ENCODE results near the gene CCDC73.

The CCDC73 gene

DNA sequence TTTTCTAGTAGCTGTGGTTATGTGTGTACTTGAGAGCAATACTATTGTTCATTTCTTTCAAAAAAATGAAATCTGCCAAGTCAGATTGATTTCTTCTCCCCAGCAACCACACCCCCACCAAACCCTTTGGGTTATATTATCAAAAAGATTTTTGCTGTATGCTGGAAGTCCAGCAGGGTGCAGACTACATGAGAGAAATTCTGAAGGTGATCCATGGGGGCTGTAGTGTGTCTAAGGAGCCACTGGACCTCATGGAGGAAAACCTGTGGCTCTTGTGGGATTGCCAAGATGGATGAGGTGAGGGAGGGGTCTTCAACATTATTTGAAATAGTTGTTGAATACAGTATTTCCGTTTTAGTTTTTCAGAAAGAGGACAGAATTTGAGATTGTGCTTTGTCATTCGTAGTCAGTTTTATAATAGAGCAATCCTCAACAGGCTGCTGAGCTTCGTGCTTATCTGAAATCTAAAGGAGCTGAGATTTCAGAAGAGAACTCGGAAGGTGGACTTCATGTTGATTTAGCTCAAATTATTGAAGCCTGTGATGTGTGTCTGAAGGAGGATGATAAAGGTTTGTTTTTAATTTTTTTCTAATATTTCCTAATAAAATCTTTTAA is 207.8 kb downstream of the CCDC73 start:
- DNase-seq (ENCODE audit: low read depth in 2 of 2): no peak

- no peak for DNase-seq (ENCODE audit: low read depth in 2 of 2)
Measured at GRCh38 chr11:32584921-32585320, 209.5 kb downstream of the CCDC73 start.

GRCh38 chr11:32583459-32584271 is 210.8 kb downstream of the CCDC73 start, which contains the start of gene EIF3M:
EIF3M (plus strand) TSS chr11:32583831; CDS start chr11:32583888, 57 bp downstream.
- DNase-seq (ENCODE audit: low read depth in 2 of 2): peak; percentile 93 to 94

DNA sequence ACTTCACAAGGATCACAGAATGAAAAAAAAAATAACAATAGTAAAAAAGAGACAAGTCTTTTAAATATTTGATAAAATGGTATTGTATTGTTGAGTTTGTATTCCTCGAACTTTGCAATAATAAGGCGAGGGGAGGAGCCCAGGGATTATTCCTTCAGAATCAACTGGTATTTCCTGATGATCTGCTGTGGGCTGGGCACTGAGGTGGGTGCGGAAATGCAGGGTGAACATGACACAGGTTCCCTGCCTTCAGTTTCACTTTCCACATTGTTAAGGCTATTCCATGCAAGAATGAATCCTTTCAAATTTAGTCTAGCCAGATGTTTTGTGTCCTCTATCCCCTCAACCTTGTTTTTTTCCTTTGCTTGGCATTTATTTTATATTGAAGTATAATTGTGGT is 212.9 kb downstream of the CCDC73 start:
- no peak for DNase-seq (ENCODE audit: low read depth in 2 of 2)

- no peak for DNase-seq (ENCODE audit: low read depth in 2 of 2)
Measured at GRCh38 chr11:32580967-32581366, 213.5 kb downstream of the CCDC73 start.

DNA sequence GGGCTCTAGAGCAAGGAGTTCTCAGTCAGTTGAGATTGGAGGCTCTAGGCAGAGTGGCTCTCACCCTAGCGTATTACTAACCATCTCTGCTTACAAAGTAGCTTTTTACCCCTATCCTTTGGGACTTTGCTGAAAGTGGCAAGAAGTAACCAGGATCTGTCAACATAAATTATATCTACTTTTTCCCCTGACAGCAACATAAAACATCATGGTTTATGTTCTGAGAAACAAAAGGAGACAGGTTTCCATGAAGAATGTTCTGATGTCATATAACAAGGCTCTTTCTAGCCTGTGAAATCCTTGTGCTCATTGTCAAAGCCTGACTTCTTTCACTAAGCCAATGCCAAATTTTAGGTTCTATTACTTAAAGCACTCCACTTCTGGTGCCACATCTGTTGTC is 218.0 kb downstream of the CCDC73 start:
- DNase-seq (ENCODE audit: low read depth in 2 of 2): no peak

DNA sequence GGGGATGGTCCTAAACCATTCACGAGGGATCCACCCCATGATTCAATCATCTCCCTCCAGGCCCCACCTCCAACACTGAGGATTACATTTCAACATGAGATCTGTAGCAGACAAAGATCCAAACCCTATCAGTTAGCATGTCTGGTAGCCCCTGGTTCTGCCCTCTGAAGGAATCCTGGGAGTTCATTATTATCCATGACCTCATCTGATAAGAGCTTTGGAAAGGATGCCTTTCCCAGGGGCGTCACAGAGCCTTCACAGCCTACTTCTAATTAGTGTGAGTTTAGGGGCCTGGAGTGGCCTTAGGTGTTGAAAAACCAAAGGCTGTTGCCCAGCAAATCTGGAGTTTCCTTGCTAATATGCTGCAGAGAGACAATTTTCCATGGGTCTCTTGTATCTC is 219.4 kb downstream of the CCDC73 start:
- no peak for DNase-seq (ENCODE audit: low read depth in 2 of 2)

DNA sequence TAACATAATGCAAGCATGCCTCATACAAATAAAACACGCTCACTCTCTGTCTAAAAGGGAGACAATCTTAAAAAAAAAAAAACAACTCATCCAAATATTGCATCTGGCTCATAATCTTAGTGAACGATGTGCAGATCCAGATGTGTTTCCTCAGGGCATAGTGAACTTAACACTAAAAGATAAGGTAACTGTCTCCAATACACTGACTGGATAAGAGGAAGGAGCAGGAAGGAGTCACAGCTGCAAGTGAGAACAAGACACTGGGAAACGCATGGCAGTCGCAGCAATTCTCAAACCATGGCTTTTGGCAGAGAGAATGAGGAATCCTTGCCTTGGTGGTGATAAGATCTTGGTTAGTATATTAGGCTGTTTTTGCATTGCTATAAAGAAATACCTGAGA is 220.0 kb downstream of the CCDC73 start:
- DNase-seq (ENCODE audit: low read depth in 2 of 2): no peak

DNA sequence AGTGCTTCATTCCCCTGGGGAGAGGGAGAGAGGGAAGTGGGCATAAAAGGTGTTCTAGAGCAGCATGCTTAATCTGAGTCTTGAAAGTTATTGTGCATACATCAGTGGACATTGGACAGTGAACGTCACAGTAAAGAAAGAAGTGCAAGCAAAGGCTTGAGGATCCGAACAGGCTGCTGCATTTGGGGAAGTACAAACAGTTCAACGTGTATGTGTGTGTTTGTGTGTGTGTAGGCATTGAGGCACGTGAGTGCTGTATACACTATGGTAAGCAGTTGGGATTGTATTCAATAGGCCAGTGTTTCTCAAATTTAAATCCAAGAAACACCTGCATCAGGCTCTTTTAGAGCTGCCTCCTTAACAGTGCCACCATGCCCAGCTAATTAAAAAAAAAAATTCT is 221.2 kb downstream of the CCDC73 start:
- DNase-seq (ENCODE audit: low read depth in 2 of 2): no peak

GRCh38 chr11:32571039-32571438 is 223.4 kb downstream of the CCDC73 start:
- DNase-seq (ENCODE audit: low read depth in 2 of 2): no peak

GRCh38 chr11:32569313-32569881 is 225.1 kb downstream of the CCDC73 start:
- no peak for DNase-seq (ENCODE audit: low read depth in 2 of 2)

DNA sequence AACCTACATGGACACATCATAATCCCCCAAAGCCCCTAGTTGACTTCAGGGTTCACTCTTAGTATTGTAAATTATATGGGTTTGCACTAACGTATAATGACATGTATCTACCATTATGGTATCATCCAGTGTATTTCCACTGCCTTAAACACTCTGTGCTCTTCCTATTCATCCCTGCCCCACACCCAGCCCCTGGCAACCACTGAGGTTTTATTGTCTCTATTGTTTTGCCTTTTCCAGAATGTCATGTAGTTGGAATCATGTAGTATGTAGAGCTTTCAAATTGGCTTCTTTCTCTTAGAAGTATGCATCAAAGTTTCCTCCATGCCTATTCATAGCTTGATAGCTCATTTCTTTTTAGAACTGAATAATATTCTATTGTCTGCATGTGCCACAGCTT is 227.3 kb downstream of the CCDC73 start:
- no peak for DNase-seq (ENCODE audit: low read depth in 2 of 2)

DNA sequence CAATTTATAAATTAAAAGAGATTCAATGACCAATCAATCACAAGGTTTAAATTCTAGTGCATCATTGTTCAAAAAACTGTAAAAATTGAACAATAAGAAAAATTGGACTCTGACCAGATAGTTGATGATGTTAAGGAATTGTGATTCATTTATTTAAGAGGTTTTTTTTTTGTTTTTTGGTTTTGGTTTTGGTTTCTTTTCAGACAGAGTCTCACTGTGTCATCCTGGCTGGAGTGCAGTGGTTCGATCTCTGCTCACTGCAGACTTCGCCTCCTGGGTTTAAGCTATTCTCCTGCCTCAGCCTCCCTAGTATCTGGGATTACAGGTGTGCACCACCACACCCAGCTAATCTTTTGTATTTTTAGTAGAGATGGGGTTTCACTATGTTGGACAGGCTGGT is 227.9 kb downstream of the CCDC73 start:
- DNase-seq (ENCODE audit: low read depth in 2 of 2): no peak

DNA sequence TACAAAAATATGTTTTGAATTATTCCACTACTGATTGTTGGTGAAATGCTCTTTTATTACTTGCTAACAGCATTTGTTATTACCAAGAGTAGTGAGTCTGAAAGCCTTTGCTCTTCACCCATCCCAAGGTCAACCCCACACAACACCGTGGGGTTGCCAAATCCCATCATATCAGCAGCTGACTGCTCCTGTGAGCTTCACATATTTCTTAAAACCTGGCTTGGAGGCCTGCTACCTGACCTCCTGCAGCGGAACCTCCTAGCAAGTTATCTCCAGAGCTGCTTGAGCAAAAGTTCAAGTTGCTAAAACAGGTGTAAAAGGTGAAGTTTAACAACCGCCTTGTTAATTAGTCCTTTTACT is 230.9 kb downstream of the CCDC73 start:
- DNase-seq (ENCODE audit: low read depth in 2 of 2): no peak

DNA sequence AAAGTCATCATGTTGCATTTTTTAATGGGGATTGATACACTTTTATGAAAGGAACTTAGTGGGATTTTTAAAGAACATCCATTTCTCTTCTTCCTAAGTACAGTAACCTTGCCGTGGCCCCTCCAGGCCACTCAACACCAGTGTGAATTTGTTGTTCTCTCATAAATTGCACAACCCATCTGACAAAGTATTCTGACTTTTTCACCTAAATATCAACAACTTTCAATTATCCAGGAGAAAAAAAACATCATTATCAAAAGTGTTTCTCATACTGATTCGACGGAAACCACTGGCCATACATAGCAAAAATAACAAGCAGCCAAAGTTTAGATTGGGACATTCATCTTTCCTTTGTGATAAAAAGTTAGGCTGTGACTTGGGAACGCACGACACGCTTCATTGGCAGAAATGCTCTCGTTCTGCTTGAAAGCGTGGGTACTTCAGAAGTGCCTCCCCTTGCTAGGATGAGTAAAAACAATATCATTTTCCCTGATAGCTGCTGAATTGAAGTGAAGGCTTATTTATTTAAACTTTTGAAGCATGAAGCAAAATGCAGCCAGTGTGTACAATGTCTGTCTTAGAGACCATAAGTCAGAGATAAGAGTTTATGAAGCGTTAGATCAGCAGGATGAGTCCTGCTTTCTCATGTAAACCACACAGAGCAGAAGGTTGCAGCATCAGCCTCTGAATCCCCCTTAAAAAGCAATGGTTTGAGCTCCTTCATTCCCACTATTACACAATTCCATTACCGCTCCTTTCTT is 231.4 kb downstream of the CCDC73 start:
- no peak for DNase-seq (ENCODE audit: low read depth in 2 of 2)

DNA sequence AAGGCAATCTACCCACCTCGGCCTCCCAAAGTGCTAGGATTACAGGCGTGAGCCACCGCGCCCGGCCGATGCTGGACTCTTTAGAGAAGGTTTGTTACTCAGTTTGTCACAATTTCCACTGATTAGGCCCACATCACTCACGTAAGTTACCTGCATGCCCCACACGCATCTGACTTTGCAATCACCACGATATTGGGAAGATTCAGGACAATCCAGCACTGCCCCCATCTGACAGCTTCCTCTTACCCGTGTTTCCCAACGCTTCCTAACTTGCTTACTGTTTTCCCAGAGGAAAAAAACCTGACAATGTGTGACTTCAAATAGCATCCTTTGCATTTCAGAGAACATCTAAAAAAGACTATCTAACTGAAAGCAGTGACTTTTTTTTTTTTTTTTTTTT is 232.6 kb downstream of the CCDC73 start:
- DNase-seq (ENCODE audit: low read depth in 2 of 2): no peak

GRCh38 chr11:32555895-32556294 is 238.6 kb downstream of the CCDC73 start:
- DNase-seq (ENCODE audit: low read depth in 2 of 2): no peak

- DNase-seq (ENCODE audit: low read depth in 2 of 2): no peak
Measured at GRCh38 chr11:32555091-32555490, 239.4 kb downstream of the CCDC73 start.
